D341Med (cell line): ENCODE data around the gene ALPG.
A peak's percentile ranks its signal among the peaks of the same experiment; 100 is the strongest.
"Not testable (repeated sequence)": the region's sequence is repeated elsewhere in the genome, so short reads cannot be mapped to it uniquely, and the experiment has no call there.

ENCODE experiments used
- DNase-seq: peaks from one replicate; pipeline ENCODE4 v3.0.0; 2012; ENCODE audit warnings: low spot score

ALPG gene

DNA sequence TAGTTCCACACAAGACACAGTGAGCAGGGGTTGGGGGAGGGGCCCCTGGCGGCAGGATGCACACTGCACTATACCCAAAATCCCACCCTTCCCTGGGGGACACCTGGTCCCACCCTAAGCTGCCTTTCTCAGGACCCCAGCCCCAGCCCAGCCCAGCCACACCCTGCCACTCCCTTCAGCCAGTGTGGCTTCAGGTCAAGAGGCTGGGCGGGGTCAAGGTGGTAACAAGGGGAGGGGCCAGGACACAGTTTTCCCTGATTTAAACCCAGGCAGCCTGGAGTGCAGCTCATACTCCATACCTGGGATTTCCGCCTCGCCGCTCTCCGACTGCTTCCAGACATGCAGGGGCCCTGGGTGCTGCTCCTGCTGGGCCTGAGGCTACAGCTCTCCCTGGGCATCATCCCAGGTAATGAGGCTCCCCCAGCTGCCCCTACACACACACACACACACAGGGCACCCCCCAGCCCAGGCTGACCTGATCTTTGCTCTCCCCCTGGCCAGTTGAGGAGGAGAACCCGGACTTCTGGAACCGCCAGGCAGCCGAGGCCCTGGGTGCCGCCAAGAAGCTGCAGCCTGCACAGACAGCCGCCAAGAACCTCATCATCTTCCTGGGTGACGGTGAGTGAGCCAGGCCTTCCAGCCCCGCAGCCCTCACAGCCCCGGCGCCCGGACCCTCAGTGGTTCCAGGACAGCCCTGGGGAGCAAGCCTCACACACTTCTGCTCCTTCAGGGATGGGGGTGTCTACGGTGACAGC lies at the start of gene ALPG:
ALPG (plus strand) TSS at position 289 of the 755 bp plus-strand sequence; CDS start at position 340, 51 bp downstream.
- no peak for DNase-seq

DNA sequence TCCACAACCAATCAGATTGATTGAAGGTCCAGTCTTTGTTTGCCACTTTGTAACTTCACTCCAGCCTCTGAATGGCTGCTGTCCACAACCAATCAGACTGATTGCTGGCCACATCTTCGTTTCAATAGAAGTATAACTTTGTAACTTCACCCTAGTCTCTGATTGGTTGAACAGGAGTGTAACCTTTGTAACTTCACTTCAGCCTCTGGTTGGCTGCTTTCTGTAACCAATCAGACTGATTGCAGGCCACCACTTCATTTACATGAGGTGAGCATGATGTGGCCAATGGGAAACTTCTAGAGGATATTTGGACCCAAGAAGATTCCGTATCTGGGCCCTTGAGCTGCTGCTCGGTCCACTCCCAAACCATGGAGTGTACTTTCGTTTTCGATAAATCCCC lies 45.0 kb upstream of the ALPG start:
- no peak for DNase-seq

DNA sequence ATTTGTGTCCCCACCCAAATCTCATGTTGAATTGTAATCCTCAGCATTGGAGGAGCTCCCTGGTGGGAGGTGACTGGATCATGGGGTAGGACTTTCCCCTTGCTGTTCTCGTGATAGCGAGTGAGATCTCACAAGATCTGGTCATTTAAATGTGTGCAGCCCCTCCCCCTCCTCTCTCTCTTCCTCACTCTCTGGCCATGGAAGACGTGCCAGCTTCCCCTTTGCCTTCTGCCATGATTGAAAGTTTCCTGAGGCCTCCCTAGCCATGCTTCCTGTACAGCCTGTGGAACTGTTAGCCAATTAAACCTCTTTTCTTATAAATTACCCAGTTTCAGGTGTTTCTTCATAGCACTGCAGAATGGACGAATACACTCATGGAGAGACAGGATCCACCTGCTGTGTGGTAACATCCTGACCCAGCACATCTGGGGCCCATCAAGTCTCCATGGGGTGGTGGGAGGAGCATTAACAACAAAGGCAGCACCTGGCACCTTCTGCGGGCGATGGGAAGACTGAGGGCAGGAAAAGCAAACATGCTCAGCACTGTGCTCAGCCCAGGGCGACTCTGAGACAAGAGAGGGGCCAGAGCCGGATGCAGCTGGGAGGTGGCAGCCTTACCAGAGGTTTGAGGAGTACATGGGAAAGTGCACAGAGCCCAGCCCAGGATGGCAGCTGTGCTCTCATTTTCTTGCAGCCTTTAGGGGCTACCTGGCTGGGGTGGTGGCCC lies 44.3 kb upstream of the ALPG start:
- DNase-seq: no peak

DNA sequence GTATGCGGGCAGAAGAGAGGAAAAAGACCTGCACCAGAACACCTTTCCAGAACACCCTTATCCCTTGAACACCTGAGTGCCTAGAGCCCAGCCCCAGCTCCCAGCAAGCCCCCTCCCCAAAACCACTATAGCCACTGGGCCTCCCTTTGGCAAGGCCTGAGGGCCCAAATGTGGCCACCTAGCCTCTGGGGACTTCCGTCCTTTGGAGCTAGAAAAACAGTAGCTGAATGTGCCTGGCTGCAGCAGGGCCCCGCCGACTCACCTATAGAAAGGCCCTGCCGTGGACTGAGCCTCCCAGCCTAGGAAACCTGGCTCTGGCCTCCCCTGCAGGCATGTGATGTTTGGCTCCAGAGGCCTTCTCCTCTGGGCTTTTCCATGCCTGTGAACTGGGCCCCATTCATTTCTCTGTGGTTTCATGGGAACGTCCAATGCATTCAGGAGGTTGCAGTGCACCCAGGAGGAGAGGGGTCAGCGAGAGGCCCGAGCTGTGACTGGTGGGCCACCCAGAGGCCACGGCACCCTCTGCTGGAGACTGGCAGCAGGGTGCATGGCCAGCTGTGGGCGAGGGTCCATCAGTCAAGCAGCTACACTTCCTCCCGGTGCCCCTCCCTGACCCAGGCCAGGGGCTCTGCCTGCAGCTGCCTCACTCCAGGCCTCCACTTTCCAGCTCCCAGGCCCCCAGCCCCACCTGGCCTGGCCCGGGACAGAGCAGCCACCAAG lies 43.4 kb upstream of the ALPG start:
- not testable (repeated sequence) for DNase-seq

DNA sequence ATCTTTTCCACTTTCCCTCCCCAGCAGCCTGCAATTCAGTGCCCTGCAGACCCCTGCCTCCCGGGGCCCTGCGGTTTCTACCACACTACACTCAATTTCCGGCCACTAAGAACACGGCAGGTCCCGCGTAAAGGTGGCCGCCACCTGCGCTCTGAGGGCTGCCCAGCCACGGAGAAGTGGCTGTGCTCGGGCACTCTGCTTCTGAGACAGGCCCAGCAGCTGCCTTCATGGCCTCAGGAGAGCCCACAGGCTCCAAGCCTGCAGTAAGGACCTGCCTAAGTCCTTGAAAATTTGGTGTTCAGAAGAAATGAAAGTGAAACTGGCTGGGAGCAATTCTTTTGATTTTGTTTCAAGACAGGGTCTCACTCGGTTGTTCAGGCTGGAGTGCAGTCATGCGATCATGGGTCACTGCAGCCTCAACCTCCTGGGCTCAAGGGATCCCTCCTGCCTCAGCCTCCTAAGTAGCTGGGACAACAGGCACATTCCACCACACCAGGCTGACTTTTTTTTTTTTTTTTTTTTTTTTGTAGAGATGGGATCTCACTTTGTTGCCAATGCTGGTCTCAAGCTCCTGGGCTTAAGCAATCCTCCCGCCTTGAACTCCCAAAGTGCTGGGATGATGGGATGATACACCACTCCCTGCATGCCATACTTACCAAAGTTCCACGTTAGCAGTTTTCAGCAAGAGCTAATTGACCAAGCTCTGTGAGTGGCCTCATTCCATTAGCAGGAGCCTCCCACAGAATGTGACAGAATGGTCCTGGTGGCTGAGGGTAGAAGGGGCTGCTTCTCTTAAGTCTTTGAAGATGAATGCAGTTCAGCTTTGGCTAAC lies 42.6 kb upstream of the ALPG start:
- DNase-seq: no peak

DNA sequence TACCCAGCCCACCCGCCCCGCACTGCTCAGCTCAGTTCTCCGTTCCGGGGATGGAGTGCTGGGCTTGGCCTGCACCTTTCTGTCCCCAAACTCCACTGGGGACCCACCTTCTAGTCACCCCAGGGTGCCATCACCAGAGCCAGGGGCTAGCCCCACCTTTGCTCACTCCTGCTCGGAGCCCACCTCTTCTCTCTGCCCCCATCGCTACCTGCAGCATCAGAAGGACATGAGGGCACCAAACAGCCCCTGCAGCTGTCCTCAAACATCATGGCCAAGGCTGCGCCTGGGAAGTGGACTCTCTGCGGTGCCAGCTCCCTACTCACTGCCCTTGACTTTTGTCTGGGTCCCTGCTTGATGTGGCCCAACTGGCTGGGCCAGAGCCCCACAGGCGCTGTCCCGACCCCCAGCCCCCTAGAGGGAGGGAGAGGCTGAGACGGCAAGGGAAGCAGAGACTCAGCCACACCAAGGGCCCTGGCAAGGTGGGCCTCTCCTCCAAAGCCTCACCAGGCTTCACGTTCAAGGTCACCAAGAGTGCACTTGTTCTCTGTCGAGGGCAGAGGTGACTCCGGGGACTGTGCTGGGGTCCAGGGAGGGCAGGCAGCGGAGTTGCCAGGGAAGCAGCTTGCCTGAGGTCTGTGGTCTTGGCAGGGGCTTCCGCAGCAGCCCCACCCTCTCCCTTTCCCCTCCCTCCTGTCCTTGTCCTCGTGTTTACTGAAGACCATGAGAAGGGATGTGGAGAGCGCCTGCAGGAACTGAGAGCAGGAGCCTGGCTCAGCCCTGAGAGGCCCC lies 41.6 kb upstream of the ALPG start:
- DNase-seq: not testable (repeated sequence)

DNA sequence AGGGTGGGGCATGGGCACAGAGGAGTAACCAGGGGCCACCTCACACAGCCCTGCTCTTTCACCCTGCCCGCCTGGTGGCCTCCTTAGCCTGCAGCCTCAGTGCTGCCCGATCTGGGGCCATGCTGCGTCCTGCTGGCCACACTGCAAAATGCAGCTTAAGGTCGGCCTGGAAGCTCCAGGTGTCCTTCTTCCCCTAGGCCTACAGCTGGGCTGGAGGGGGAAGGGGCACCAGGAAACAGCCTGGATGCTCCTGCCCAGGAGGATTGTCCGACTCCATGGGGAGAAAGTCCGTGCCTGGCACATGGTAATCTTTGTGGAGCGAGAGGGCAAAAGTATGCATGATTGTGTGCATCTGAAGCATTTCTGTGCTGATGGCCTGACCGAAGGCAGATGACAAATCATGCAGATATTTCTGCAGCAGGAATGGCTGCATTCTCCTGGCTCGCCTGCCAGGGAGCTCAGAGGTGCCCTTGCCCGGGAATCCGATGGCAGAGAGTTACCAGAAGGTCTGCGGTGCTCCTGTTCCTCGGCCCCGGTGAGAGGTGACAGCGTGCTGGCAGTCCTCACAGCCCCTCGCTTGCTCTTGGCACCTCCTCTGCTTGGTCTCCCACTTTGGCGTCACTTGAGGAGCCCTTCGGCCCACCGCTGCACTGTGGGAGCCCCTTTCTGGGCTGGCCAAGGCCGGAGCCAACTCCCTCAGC lies 40.9 kb upstream of the ALPG start:
- DNase-seq: peak; percentile 62

DNA sequence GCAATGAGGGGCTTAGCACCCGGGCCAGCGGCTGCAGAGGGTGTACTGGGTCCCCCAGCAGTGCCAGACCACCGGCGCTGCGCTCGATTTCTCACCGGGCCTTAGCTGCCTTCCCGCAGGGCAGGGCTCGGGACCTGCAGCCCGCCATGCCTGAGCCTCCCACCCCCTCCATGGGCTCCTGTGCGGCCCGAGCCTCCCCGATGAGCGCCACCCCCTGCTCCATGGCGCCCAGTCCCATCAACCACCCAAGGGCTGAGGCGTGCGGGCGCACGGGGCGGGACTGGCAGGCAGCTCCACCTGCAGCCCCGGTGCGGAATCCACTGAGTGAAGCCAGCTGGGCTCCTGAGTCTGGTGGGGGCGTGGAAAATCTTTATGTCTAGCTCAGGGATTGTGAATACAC lies 40.2 kb upstream of the ALPG start:
- not testable (repeated sequence) for DNase-seq

DNA sequence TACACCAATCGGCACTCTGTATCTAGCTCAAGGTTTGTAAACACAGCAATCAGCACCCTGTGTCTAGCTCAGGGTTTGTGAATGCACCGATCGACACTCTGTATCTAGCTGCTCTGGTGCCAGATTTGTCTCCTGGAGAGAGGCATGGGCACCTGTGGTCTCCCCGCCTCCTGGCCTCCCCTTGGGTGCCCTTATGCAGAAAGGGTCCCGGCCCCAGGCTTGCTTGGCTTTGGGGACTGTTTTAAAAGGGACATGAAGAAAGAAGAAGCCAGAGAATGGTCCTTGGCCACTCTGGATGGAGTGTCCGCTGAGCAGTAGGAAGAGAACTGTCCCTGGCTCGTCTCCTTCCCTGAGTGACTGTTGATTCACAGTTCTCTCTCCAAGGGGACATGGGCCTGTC lies 39.6 kb upstream of the ALPG start:
- no peak for DNase-seq

DNA sequence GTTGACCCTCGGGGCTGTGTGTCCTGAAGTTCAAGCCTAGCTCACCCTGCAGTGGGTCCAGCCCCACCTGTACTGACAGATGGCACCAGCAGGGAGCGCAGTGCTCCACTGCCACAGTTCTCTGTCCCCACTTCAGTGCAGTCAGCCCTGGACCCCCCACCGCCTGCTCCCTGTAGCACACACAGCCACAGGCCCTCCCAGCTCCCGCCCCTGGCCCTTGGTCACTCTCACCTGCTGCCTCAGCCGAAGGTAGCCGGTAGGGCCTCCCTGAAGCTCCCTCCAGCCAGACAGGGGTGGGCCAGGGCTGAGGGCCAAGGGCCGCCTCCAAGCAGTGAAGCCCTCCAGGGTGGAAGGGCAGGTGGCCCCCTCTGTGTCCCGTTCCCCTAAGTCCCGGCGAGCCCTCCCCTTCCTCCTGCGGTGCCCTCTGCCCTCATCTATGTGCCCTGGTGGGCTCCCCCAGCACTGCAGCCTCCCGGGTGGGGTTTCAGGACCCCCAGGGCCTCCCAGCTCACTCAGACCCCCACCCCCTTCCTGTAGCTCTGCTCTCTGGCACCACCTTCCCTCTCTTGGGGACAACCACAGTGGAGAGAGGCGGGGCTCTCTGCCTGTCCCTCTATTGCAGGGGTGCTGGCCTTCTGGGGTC lies 38.9 kb upstream of the ALPG start:
- no peak for DNase-seq

DNA sequence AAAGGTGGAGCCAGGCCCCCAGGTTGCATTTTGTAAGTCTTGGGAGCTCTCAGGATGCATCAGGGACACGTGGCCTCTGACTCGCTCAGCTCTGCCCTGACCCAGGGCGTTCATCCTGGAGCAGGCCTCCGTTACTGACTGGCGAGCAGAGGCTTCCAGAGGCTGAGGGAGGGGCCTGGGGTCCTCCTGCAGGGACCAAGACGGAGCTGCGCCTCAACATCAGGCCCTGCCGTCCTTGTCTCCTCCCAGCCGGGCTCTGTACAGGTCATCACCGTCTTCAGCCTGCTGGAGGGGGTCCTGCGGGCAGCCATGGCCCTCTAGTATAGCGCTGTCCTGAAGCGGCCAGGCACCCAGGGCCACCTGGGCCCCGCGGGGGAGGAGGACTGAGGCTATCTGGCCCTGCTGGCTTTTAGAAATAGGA lies 38.3 kb upstream of the ALPG start:
- no peak for DNase-seq

DNA sequence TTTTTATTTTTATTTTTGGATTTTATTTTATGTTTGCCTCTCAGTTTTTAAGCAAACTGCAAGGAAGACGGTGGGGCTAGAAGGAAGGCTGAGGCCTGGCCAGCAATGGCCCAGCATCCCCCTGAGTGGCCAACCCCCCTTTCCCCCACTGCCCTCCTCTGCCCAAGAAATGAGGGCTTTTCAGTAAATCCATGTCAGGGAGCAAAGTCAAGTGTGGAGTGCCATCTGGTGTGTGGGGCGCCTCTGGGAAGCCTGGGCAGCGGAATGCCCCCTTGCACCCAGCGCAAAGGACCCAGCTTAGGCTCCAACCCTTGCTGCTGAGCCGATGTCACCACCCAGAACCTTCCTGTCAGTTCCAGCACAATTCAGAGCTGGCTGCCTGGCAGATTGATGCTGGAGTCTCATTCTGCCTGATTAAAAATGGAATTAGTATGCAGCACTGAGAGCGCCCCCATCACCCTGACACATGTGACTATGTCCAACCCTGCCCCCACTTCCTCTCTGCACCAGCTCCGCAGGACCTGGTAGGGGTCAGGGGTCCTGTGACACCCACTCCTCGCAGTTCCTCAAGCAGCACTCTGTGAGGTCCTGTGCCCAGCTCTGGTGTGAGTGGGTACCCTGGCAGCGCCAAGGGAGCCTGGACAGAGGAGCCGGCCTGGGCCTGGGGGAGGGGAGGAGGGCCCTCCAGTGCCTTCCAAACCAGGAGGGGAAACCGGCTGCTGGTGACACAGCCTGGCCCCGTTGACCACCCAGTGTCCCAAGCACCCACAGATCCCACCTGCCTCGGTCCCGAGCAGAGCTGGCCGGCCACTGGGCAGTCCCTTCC lies 37.3 kb upstream of the ALPG start:
- DNase-seq: no peak

DNA sequence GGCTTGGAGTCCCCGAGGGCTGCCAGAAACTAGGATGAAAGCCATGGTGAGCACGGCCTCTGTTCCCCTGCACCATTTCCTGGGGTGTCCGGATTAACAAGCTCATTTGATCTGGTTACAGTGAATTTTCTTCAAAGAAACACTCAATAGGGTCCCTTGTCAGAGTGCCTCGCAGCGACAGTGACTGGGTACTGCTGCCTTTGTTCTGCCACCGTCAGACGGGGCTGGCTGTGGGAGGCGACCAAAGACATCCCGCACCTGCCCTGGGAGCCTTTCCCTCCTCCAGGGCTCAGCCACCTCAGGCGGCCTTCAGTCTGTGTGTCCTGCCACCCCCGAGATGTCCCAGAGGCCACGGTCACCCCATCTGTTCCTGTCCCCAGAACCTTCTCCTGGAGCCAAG lies 36.6 kb upstream of the ALPG start:
- DNase-seq: not testable (repeated sequence)

DNA sequence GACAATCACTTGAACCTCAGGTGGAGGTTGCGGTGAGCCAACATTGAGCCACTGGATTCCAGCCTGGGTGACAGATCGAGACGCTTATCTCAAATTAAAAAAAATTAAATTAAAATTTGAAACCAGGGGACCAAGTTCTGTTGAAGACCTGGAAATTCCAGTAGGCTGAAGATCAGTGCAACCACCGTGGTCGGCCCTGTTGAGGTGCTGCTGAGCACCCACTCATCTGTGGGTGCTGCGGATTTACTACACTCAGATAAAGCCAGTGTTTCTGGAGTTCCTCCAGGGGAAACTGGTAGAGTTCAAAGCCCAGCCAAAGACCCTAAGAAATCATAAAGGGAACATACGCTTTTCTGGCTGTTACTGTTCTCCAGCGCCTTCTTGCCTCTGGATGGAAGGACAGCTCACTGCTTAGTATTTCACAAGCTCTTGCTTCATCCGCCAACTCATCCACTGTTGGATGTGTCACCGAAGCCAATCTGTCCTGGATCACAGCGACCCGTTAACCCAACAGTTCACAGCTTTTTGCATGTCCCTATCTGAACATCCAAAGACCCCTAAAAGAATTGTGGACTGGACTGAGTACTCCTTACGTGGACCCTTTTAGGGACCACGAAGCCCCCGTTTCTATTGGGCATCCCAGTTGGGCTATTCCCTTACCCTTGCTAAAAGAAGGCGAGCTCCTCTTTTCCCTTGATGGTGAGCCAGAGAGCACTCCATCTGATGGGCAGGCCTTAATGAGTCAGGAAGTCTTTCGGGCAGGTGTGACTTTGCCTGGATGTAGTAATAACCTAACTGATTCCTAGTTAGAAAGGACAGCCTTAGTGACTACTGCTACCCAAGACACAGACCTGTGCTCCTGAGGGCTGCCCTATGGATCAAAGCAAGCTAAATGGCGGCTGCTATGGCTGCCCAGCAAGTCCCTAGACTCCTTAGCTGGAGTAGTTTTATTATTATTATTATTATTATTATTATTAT lies 34.1 kb upstream of the ALPG start:
- DNase-seq: no peak

DNA sequence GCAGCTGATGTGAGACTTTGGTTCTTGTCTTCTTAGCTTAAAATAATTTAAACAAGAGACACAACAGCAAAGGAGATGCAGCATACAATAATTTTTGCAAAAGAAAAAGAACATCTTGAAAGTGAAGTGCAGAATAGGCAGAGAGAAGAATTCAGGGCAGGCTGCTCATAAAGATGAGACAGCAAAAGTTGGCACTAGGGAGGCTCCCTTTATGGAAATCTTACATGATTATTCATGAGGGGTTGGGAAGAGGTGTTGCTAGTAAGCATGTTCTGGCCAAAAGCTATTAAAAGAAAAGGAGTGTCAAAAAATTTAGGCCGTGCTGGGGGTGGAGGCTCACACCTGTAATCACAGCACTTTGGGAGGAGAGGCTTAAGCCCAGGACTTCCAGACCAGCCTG lies 32.3 kb upstream of the ALPG start:
- DNase-seq: no peak

DNA sequence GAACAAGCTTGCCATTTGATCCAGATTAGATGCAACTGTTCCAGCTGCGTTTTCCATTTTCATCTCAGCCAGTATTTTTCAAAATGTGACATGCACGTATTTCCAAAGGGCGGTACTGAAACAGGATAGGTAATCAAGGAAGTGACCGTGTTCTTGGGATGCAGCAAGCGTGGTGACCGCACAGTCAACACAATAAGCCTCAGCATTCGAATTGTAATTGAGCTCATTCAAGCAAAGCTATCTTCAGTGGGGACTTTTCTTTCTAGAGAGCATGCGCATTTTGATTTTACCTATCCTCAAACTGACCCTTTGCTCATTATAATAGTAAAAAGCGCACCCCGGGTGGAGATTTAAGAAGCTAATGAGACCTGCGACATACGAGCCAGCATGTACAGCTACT lies 31.5 kb upstream of the ALPG start:
- no peak for DNase-seq

DNA sequence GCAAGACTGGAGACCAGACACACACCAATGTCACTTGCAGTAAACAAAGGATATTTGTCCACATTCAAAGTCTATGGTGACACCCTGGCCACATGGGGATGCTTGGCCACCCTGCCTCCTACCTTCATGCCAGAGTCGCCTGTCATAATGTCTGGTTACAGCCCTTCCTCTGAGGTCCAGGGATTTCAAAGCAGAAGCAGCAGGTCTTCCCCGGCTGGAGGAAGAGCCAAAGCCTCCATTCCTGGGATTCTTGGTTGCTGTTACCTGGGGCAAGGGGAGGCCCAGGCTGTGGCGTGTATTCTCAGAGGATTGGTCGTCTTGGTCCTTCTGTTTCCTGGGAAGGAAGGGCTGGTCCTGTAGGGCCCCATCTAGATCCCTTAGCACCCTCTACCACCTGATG lies 30.4 kb upstream of the ALPG start:
- DNase-seq: no peak

DNA sequence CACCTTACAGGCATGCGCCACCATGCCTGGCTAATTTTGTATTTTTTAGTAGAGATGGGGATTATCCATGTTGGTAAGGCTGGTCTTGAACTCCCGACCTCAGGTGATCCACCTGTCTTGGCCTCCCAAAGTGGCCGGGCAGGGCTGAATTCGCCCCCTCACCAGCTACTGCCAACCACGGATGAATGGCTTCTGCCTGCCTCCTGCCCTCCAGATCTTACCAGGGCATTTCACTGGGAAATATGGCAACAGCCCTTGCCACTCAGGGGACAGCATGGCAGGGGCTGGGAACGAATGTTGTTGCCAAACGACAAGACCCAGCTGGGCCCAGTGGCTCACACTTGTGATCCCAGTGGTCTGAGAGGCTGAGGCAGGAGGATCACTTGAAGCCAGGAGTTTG lies 29.9 kb upstream of the ALPG start:
- DNase-seq: no peak
